Measurements from ENCODE around the gene TRIM71.
"Not testable (repeated sequence)": the region's sequence is repeated elsewhere in the genome, so short reads cannot be mapped to it uniquely, and the experiment has no call there.

TRIM71 gene

GRCh38 chr3:32922078-32922477 is 104.3 kb downstream of the TRIM71 start:
- in situ Hi-C loops (cut with MboI; ENCODE audit: low sequenced_read_pairs), result no loop called here

- in situ Hi-C loops (cut with MboI; ENCODE audit: low sequenced_read_pairs), result no loop called here
These were observed 112.4 kb downstream of the TRIM71 start for GRCh38 chr3:32930161-32930560.

- in situ Hi-C loops (cut with MboI; ENCODE audit: low sequenced_read_pairs), result not testable (repeated sequence)
These were observed 113.5 kb downstream of the TRIM71 start for GRCh38 chr3:32931273-32931672.

- in situ Hi-C loops (cut with MboI; ENCODE audit: low sequenced_read_pairs), result no loop called here
These were observed 116.4 kb downstream of the TRIM71 start for GRCh38 chr3:32934150-32934742.

- in situ Hi-C loops (cut with MboI; ENCODE audit: low sequenced_read_pairs), result no loop called here
These were observed 119.5 kb downstream of the TRIM71 start for GRCh38 chr3:32937331-32937730.

GRCh38 chr3:32939531-32940284 is 121.9 kb downstream of the TRIM71 start:
- in situ Hi-C loops (cut with MboI; ENCODE audit: low sequenced_read_pairs), result not testable (repeated sequence)

GRCh38 chr3:32940726-32941125 is 122.9 kb downstream of the TRIM71 start:
- in situ Hi-C loops (cut with MboI; ENCODE audit: low sequenced_read_pairs), result no loop called here

- in situ Hi-C loops (cut with MboI; ENCODE audit: low sequenced_read_pairs), result no loop called here
These were observed 127.3 kb downstream of the TRIM71 start for GRCh38 chr3:32945136-32945535.

GRCh38 chr3:32945598-32945997 is 127.8 kb downstream of the TRIM71 start:
- in situ Hi-C loops (cut with MboI; ENCODE audit: low sequenced_read_pairs), result not testable (repeated sequence)

- in situ Hi-C loops (cut with MboI; ENCODE audit: low sequenced_read_pairs), result no loop called here
These were observed 129.4 kb downstream of the TRIM71 start for GRCh38 chr3:32946973-32947788.
